Measurements from ENCODE around the gene RB1.
"Not testable (repeated sequence)": the region's sequence is repeated elsewhere in the genome, so short reads cannot be mapped to it uniquely, and the experiment has no call there.

Gene RB1

GRCh38 chr13:48449656-48450055, 146.1 kb downstream of the RB1 start:
- Histone ChIP-seq H3K4me1 (ENCODE audit: insufficient read depth, low read length) (no peaks in the 10 kb centered on the region), H3K27ac (ENCODE audit: low read length) (no peak overlapping the region), H3K27me3 (ENCODE audit: insufficient read depth, low read length, poor library complexity) (no peaks in the 10 kb centered on the region), H3K9me3 (ENCODE audit: insufficient read depth, low read length, severe bottlenecking) (peaks cover 14% of the 10 kb centered on the region), H3K9ac (ENCODE audit: low read depth, low read length) (no peak overlapping the region), H3K79me2 (ENCODE audit: insufficient read depth, low read length) (peaks cover 35% of the 10 kb centered on the region), H3K4me2 (ENCODE audit: insufficient read depth, low read length) (no peak overlapping the region), H3K36me3 (ENCODE audit: insufficient read depth, low read length) (peaks cover 47% of the 10 kb centered on the region), H2AFZ (ENCODE audit: low read depth, low read length) (no peak overlapping the region), H3K4me3 (ENCODE audit: low read depth in 1 of 2, low read length in 2 of 2) (no peak overlapping the region), H4K20me1 (ENCODE audit: insufficient read depth, low read length) (no peaks in the 10 kb centered on the region)
- TF ChIP-seq CTCF (IDR thresholded peaks at IDR 0.05; ENCODE audit: borderline replicate concordance, extremely low read depth, low read length, poor library complexity, severe bottlenecking) (no peak), EZH2 (IDR thresholded peaks at IDR 0.05; ENCODE audit: borderline replicate concordance, low read depth, low read length, severe bottlenecking) (no peak)
- DNase-seq (no peak), ATAC-seq (ENCODE audit: insufficient read depth, low read depth) (0 out of 3 replicates have a peak, but pooled peaks have one; percentile 17)

- H2AFZ ChIP-seq (ENCODE audit: low read depth, low read length); H3K9ac ChIP-seq (ENCODE audit: low read depth, low read length); H3K27ac ChIP-seq (ENCODE audit: low read length); ATAC-seq (ENCODE audit: insufficient read depth, low read depth); H3K27me3 ChIP-seq (ENCODE audit: insufficient read depth, low read length, poor library complexity); H3K4me1 ChIP-seq (ENCODE audit: insufficient read depth, low read length); H3K4me3 ChIP-seq (ENCODE audit: low read depth in 1 of 2, low read length in 2 of 2); H3K4me2 ChIP-seq (ENCODE audit: insufficient read depth, low read length); DNase-seq; H4K20me1 ChIP-seq (ENCODE audit: insufficient read depth, low read length): not testable (repeated sequence)
- Histone ChIP-seq H3K36me3 (ENCODE audit: insufficient read depth, low read length) (peaks cover 51% of the 10 kb centered on the region), H3K79me2 (ENCODE audit: insufficient read depth, low read length) (peaks cover 35% of the 10 kb centered on the region), H3K9me3 (ENCODE audit: insufficient read depth, low read length, severe bottlenecking) (peaks cover 14% of the 10 kb centered on the region)
Observed at GRCh38 chr13:48451196-48451595, 147.6 kb downstream of the RB1 start.

- Histone ChIP-seq H3K79me2 (ENCODE audit: insufficient read depth, low read length) (peaks cover 6% of the 10 kb centered on the region), H4K20me1 (ENCODE audit: insufficient read depth, low read length) (no peaks in the 10 kb centered on the region), H3K4me2 (ENCODE audit: insufficient read depth, low read length) (no peak overlapping the region), H2AFZ (ENCODE audit: low read depth, low read length) (no peak overlapping the region), H3K36me3 (ENCODE audit: insufficient read depth, low read length) (peaks cover 86% of the 10 kb centered on the region), H3K9ac (ENCODE audit: low read depth, low read length) (no peak overlapping the region), H3K27ac (ENCODE audit: low read length) (no peak overlapping the region; the same call in 1 of the 2 replicates), H3K27me3 (ENCODE audit: insufficient read depth, low read length, poor library complexity) (no peaks in the 10 kb centered on the region), H3K9me3 (ENCODE audit: insufficient read depth, low read length, severe bottlenecking) (no peaks in the 10 kb centered on the region), H3K4me3 (ENCODE audit: low read depth in 1 of 2, low read length in 2 of 2) (no peak overlapping the region), H3K4me1 (ENCODE audit: insufficient read depth, low read length) (no peaks in the 10 kb centered on the region)
- ATAC-seq (ENCODE audit: insufficient read depth, low read depth) (peak; percentile 50; the same call in 1 of the 3 replicates), DNase-seq (peak; percentile 25)
- TF ChIP-seq EZH2 (IDR thresholded peaks at IDR 0.05; ENCODE audit: borderline replicate concordance, low read depth, low read length, severe bottlenecking) (no peak), CTCF (IDR thresholded peaks at IDR 0.05; ENCODE audit: borderline replicate concordance, extremely low read depth, low read length, poor library complexity, severe bottlenecking) (no peak)
Observed at GRCh38 chr13:48456546-48456945, 153.0 kb downstream of the RB1 start.

GRCh38 chr13:48457578-48458242, 154.2 kb downstream of the RB1 start:
- Histone ChIP-seq H4K20me1 (ENCODE audit: insufficient read depth, low read length) (no peaks in the 10 kb centered on the region), H3K36me3 (ENCODE audit: insufficient read depth, low read length) (peaks cover 95% of the 10 kb centered on the region), H3K27me3 (ENCODE audit: insufficient read depth, low read length, poor library complexity) (no peaks in the 10 kb centered on the region), H3K27ac (ENCODE audit: low read length) (no peak overlapping the region), H2AFZ (ENCODE audit: low read depth, low read length) (no peak overlapping the region), H3K4me3 (ENCODE audit: low read depth in 1 of 2, low read length in 2 of 2) (no peak overlapping the region), H3K4me2 (ENCODE audit: insufficient read depth, low read length) (no peak overlapping the region), H3K4me1 (ENCODE audit: insufficient read depth, low read length) (no peaks in the 10 kb centered on the region), H3K79me2 (ENCODE audit: insufficient read depth, low read length) (no peaks in the 10 kb centered on the region; the same call in 1 of the 2 replicates), H3K9ac (ENCODE audit: low read depth, low read length) (no peak overlapping the region), H3K9me3 (ENCODE audit: insufficient read depth, low read length, severe bottlenecking) (no peaks in the 10 kb centered on the region)
- no peak for TF ChIP-seq CTCF (IDR thresholded peaks at IDR 0.05; ENCODE audit: borderline replicate concordance, extremely low read depth, low read length, poor library complexity, severe bottlenecking)
- no peak for TF ChIP-seq EZH2 (IDR thresholded peaks at IDR 0.05; ENCODE audit: borderline replicate concordance, low read depth, low read length, severe bottlenecking)
- DNase-seq (no peak), ATAC-seq (ENCODE audit: insufficient read depth, low read depth) (no peak)
